ENCODE measurements around the gene SRM. TPM values are rescaled to one million over a fixed set of nuclear protein-coding genes. Genes with fewer than 3 reads are reported as not detected.

The SRM gene
- total RNA-seq (2021; ENCODE audit: unreplicated experiment) = 150 TPM
- polyA plus RNA-seq (2012) = 140 and 159 TPM in 2 replicates
- Bru-seq, nascent RNA = percentile 70 among the genes with signal in this experiment
- BruChase-seq, experiment 1, labeled RNA remaining after a 6-hour chase = percentile 89 among the genes with signal in this experiment
- percentile 75 among the genes with signal in this experiment for BruChase-seq, experiment 2, labeled RNA remaining after a 2-hour chase
- long read RNA-seq, transcript SRM-201 (8 exons, 1,266 nt) = major isoform, 200 of 239 reads
- long read RNA-seq, partial matches to known transcripts = 19 of 239 reads
- long read RNA-seq, other reads (novel, unspliced or antisense) = 19 of 239 reads

DNA sequence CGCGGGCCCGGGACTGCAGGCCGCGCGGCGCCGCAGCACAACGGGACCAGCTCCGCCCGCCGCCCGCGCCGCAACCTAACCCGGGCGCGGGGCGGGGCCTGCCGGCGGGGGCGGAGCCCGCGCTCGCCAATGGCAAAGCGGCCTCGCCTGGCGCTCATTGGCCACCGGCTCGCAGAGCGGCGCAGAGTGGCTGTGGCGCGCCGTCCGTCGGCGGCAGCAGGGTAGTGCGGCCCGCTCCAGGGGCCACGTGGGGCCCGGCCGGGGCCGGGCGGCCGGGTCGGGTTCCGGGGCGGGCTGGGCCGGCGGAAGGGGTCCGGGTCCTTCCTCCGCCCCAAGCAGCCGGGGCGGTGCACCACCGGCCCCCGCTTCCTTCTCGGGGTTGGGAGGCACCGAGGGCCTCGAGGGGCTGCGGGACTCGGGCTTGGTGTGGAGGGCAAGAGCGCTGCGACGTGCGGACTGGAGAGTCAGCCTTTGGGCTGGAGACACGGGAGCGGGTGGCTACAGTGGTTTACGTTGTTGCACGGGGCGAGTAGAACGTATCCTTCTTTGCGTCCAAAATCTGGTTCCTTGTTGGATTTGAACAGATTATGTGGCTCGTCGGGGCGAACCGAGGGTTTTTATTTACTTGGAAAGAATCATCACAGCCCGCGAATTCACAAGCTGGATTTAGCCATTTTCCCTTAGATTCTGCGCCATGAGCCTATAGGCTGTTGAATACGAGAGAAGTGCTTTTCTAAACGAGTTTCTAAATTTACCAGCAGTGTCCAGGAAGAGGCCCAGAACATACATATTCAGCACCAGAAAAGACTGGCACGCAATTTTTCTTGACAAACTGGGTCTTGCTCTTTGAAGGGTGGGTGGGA is at the start of gene SRM:
Gene SRM (minus strand): TSS at position 51 of the 863 bp plus-strand sequence. CDS start 75 bp downstream, outside the sequence.
- H3K79me2 ChIP-seq (ENCODE audit: insufficient read depth, low read length) = peaks cover 44% of the 10 kb centered on the region
- peaks cover 6 to 25% of the 10 kb centered on the region in 2 experiments; a peak in 3 of 4 replicates for H3K4me1 ChIP-seq (ENCODE audit: control insufficient read depth in 1 of 2, insufficient read depth in 2 of 2, low read length in 2 of 2)
- ATAC-seq (peak; percentile 95), DNase-seq (ENCODE audit: low read depth, low spot score) (peak; percentile 66)
- H3K9me2 ChIP-seq (ENCODE audit: insufficient read depth) = no peaks in the 10 kb centered on the region
- ChIA-PET CTCF (interaction anchor here (1.9 kb wide), 1 partner anchor 22 kb away, joined by 17 read pairs; no protein-coding TSS in a partner anchor), RAD21 (ENCODE audit: low non-redundant PET in 1 of 2, low total read pairs in 2 of 2, uncharacterized antibody in 2 of 2, unreplicated experiment in 2 of 2) (no interaction called here), POLR2A (interaction anchor here (0.8 kb wide), 1 partner anchor 23 kb away, joined by 3 read pairs; no protein-coding TSS in a partner anchor)
- no peaks in the 10 kb centered on the region for H3K27me3 ChIP-seq (ENCODE audit: insufficient read depth, low read length)
- intact Hi-C loops (cut with micrococcal nuclease) = no loop called here
- H3K4me3 ChIP-seq (replicated peaks in 1 of 2; ENCODE audit: low read depth in 1 of 2, low read length in 2 of 2) = peak within 1 kb of the TSS; percentile 93 to 98
- no peaks in the 10 kb centered on the region for H3K9me3 ChIP-seq (ENCODE audit: control insufficient read depth in 1 of 2, insufficient read depth in 1 of 2, low read depth in 1 of 2, low read length in 2 of 2)
- H3K9ac ChIP-seq (ENCODE audit: low read length) = peak within 1 kb of the TSS; percentile 90
- H3K27ac ChIP-seq (ENCODE audit: low read depth, low read length) = peak within 1 kb of the TSS; percentile 90
- H3K36me3 ChIP-seq (ENCODE audit: control insufficient read depth in 1 of 2, insufficient read depth in 2 of 2, low read length in 2 of 2) = peaks cover 7 to 34% of the 10 kb centered on the region in 2 experiments; a peak in 2 of 4 replicates
- peak; percentile 11 for TF ChIP-seq YY1 (IDR thresholded peaks at IDR 0.05; ENCODE audit: extremely low read depth, insufficient replicate concordance, low read depth, low read length)
- TF ChIP-seq, protein P1, sequence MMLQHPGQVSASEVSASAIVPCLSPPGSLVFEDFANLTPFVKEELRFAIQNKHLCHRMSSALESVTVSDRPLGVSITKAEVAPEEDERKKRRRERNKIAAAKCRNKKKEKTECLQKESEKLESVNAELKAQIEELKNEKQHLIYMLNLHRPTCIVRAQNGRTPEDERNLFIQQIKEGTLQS (IDR thresholded peaks at IDR 0.05) = no peak
- no peak for TF ChIP-seq EGR1 (IDR thresholded peaks at IDR 0.05; ENCODE audit: low read depth)
- no peak for TF ChIP-seq JUND (IDR thresholded peaks at IDR 0.05)
- TF ChIP-seq, protein P2, sequence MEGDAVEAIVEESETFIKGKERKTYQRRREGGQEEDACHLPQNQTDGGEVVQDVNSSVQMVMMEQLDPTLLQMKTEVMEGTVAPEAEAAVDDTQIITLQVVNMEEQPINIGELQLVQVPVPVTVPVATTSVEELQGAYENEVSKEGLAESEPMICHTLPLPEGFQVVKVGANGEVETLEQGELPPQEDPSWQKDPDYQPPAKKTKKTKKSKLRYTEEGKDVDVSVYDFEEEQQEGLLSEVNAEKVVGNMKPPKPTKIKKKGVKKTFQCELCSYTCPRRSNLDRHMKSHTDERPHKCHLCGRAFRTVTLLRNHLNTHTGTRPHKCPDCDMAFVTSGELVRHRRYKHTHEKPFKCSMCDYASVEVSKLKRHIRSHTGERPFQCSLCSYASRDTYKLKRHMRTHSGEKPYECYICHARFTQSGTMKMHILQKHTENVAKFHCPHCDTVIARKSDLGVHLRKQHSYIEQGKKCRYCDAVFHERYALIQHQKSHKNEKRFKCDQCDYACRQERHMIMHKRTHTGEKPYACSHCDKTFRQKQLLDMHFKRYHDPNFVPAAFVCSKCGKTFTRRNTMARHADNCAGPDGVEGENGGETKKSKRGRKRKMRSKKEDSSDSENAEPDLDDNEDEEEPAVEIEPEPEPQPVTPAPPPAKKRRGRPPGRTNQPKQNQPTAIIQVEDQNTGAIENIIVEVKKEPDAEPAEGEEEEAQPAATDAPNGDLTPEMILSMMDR (IDR thresholded peaks at IDR 0.05 in 2 of 3, conservative IDR thresholded peaks at IDR 0.05 in 1 of 3; ENCODE audit: borderline replicate concordance in 1 of 3, insufficient read depth in 1 of 3, low read depth in 2 of 3, low read length in 2 of 3) = peak in 1 of 3 experiments; percentile 15; a peak in 1 of 6 replicates
- TF ChIP-seq SIN3A (IDR thresholded peaks at IDR 0.05; ENCODE audit: low read depth) = peak; percentile 90
- TF ChIP-seq ELF1 (IDR thresholded peaks at IDR 0.05; ENCODE audit: borderline replicate concordance, low read depth) = no peak
- no peak for TF ChIP-seq RAD21 (IDR thresholded peaks at IDR 0.05; ENCODE audit: low read depth)
- TF ChIP-seq ZFX (IDR thresholded peaks at IDR 0.05) = peak; percentile 62
- peak; percentile 74 for TF ChIP-seq POLR2AphosphoS5 (IDR thresholded peaks at IDR 0.05; ENCODE audit: low read depth, low read length)
- no peak for TF ChIP-seq CBX3 (IDR thresholded peaks at IDR 0.05; ENCODE audit: low read depth)
- no peak for TF ChIP-seq ZNF274 (IDR thresholded peaks at IDR 0.05; ENCODE audit: low read depth, low read length)
- TF ChIP-seq SP1 (IDR thresholded peaks at IDR 0.05; ENCODE audit: low read depth) = peak; percentile 71
- peak; percentile 27 for TF ChIP-seq POLR2A (IDR thresholded peaks at IDR 0.05; ENCODE audit: borderline replicate concordance, extremely low read depth, insufficient read depth, insufficient read length)
- no peak for TF ChIP-seq EZH2 (IDR thresholded peaks at IDR 0.05)
- TF ChIP-seq SRF (IDR thresholded peaks at IDR 0.05; ENCODE audit: low read depth) = no peak
- TF ChIP-seq, protein P3, sequence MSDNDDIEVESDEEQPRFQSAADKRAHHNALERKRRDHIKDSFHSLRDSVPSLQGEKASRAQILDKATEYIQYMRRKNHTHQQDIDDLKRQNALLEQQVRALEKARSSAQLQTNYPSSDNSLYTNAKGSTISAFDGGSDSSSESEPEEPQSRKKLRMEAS (IDR thresholded peaks at IDR 0.05) = peak; percentile 92
- no peak within 1 kb of the TSS for H2AFZ ChIP-seq (ENCODE audit: low read depth, low read length, poor library complexity, severe bottlenecking)
- TSS peak; percentile 85 for BruUV-seq (replicated peaks)
- H3K4me2 ChIP-seq (ENCODE audit: low read length) = peak within 1 kb of the TSS; percentile 95
- no peaks in the 10 kb centered on the region for H4K20me1 ChIP-seq (ENCODE audit: insufficient read depth)

All from HCT116 (cell line).